Glutamatergic neuron (in vitro differentiated cells): ENCODE data around the gene PHKB. TPM values are rescaled to one million over a fixed set of nuclear protein-coding genes. Genes with fewer than 3 reads are reported as not detected.

Experiments
- DNase-seq: peaks from one replicate; pipeline ENCODE4 v3.0.0; 2022
- H3K27ac Mint-ChIP-seq: one replicate; pipeline ENCODE4 v1.8.0; 2020; ENCODE audit warnings: mild to moderate bottlenecking, mixed read lengths, inconsistent platforms; ENCODE audit not compliant: unreplicated experiment
- H3K27me3 Mint-ChIP-seq: one replicate; pipeline ENCODE4 v1.8.0; 2020; ENCODE audit warnings: mild to moderate bottlenecking, moderate library complexity, mixed read lengths, inconsistent platforms; ENCODE audit not compliant: unreplicated experiment
- H3K36me3 Mint-ChIP-seq: one replicate; pipeline ENCODE4 v1.8.0; 2020; ENCODE audit warnings: mild to moderate bottlenecking, mixed read lengths, inconsistent platforms; ENCODE audit not compliant: unreplicated experiment
- H3K4me1 Mint-ChIP-seq: one replicate; pipeline ENCODE4 v1.8.0; 2020; ENCODE audit warnings: mild to moderate bottlenecking, low read depth, mixed read lengths, inconsistent platforms; ENCODE audit not compliant: unreplicated experiment
- H3K4me3 Mint-ChIP-seq: one replicate; pipeline ENCODE4 v1.8.0; 2020; ENCODE audit warnings: mild to moderate bottlenecking, mixed read lengths, inconsistent platforms; ENCODE audit not compliant: unreplicated experiment
- H3K9me3 Mint-ChIP-seq: one replicate; pipeline ENCODE4 v1.8.0; 2020; ENCODE audit warnings: mild to moderate bottlenecking, moderate library complexity, mixed read lengths, inconsistent platforms; ENCODE audit not compliant: unreplicated experiment
- CTCF ChIP-seq: fragments of 200-600 bp; sonication (generic); IDR thresholded peaks from one replicate; pipeline ENCODE4 v1.5.0; 2021; ENCODE audit not compliant: partially characterized antibody, unreplicated experiment
- total RNA-seq: library from RNA; stranded (reverse); fragmentation: NEBNext Ultra II Directional; extraction: Animal tissue kit (Norgen Biotek cat#: 25700); gene quantifications from one replicate; pipeline ENCODE4 v1.2.1, GENCODE V29; 2021; ENCODE audit not compliant: unreplicated experiment

The PHKB gene
- total RNA-seq, 1 donor from 2014 or later: 123 TPM

GRCh38 chr16:47567321-47567720 is 106.2 kb downstream of the PHKB start:
- no peak for DNase-seq
- no peaks in the 10 kb centered on the region for H3K27me3 Mint-ChIP-seq
- H3K27ac Mint-ChIP-seq: no peak overlapping the region
- peaks cover 5% of the 10 kb centered on the region for H3K9me3 Mint-ChIP-seq
- no peaks in the 10 kb centered on the region for H3K4me1 Mint-ChIP-seq
- peaks cover 7% of the 10 kb centered on the region for H3K36me3 Mint-ChIP-seq
- H3K4me3 Mint-ChIP-seq: no peak overlapping the region
- no peak for TF ChIP-seq CTCF

- Mint-ChIP-seq H3K27ac (no peak overlapping the region), H3K9me3 (peaks cover 5% of the 10 kb centered on the region), H3K36me3 (peaks cover 7% of the 10 kb centered on the region), H3K27me3 (no peaks in the 10 kb centered on the region), H3K4me1 (no peaks in the 10 kb centered on the region), H3K4me3 (no peak overlapping the region)
- no peak for DNase-seq
- TF ChIP-seq CTCF: no peak
Observed at GRCh38 chr16:47568351-47568750, 107.2 kb downstream of the PHKB start.

GRCh38 chr16:47571049-47571448 is 109.9 kb downstream of the PHKB start:
- no peak for DNase-seq
- Mint-ChIP-seq H3K4me1 (peaks cover 2% of the 10 kb centered on the region), H3K9me3 (peaks cover 5% of the 10 kb centered on the region), H3K27ac (no peak overlapping the region), H3K27me3 (no peaks in the 10 kb centered on the region), H3K4me3 (no peak overlapping the region), H3K36me3 (peaks cover 3% of the 10 kb centered on the region)
- TF ChIP-seq CTCF: no peak

GRCh38 chr16:47571711-47572110 is 110.6 kb downstream of the PHKB start:
- no peaks in the 10 kb centered on the region for H3K27me3 Mint-ChIP-seq
- H3K27ac Mint-ChIP-seq: no peak overlapping the region
- DNase-seq: no peak
- no peaks in the 10 kb centered on the region for H3K36me3 Mint-ChIP-seq
- H3K4me3 Mint-ChIP-seq: no peak overlapping the region
- no peak for TF ChIP-seq CTCF
- H3K9me3 Mint-ChIP-seq: peaks cover 4% of the 10 kb centered on the region
- peaks cover 2% of the 10 kb centered on the region for H3K4me1 Mint-ChIP-seq

GRCh38 chr16:47574091-47575054 is 113.2 kb downstream of the PHKB start:
- H3K36me3 Mint-ChIP-seq: no peaks in the 10 kb centered on the region
- no peak for TF ChIP-seq CTCF
- H3K9me3 Mint-ChIP-seq: peaks cover 1% of the 10 kb centered on the region
- H3K27me3 Mint-ChIP-seq: no peaks in the 10 kb centered on the region
- no peak overlapping the region for H3K27ac Mint-ChIP-seq
- no peak overlapping the region for H3K4me3 Mint-ChIP-seq
- DNase-seq: no peak
- peaks cover 2% of the 10 kb centered on the region for H3K4me1 Mint-ChIP-seq
